GM12872 (cell line): Measurements from ENCODE around the gene NEU4.

ENCODE experiments used
- CTCF ChIP-seq: IDR thresholded peaks from 3 replicates; pipeline ENCODE4 v1.5.1; 2011; ENCODE audit warnings: low read depth, mild to moderate bottlenecking, low read length, moderate library complexity; ENCODE audit not compliant: insufficient read depth

Gene NEU4

DNA sequence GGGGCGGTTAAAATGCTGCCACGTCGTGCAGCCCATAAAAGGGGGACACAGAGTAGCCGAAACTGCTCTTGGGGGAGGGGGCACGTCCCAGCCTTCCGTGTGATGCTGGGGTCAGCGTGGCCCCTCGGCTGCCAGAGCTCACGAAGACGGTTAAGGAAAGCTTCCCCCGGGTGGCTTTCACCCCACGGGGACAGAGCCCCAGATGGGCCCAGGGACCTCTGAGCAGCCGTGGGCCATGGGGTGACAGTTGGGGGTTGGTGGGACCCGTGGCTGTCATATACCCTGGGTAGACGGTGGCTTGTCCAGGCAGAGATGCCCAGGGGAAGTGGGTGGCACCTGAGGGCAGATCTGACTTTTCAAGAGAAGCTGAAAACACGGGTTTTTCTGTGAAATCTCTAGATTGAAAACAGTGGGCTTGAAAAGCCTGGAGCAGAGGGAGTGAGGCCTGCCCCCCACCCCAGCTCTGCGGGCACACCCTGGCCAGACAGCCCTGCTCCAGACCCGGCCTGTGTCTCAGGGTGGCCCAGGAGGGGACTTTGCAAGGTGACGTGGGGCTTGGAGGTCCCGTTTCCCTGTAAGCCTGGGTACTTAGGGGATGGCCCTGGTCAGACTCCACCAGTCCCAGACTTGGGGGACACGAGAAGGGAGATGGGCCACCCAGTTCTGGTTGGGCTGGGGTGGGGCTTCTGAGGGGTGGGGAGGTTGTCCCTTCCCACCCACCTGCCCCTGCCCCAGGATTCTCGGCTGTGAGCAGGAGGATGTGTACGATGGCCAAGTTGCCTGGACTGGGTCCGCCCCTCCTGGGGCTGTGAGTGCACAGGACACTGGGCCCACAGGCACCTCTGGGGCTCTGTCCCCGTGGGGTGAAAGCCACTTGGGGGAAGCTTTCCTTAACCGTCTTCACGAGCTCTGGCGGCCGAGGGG lies 652 bp downstream of the NEU4 start:
- no peak for TF ChIP-seq CTCF

GRCh38 chr2:241810307-241811200 lies 1.6 kb downstream of the NEU4 start:
- TF ChIP-seq CTCF: no peak

GRCh38 chr2:241811201-241811951 lies 2.4 kb downstream of the NEU4 start:
- TF ChIP-seq CTCF: no peak

DNA sequence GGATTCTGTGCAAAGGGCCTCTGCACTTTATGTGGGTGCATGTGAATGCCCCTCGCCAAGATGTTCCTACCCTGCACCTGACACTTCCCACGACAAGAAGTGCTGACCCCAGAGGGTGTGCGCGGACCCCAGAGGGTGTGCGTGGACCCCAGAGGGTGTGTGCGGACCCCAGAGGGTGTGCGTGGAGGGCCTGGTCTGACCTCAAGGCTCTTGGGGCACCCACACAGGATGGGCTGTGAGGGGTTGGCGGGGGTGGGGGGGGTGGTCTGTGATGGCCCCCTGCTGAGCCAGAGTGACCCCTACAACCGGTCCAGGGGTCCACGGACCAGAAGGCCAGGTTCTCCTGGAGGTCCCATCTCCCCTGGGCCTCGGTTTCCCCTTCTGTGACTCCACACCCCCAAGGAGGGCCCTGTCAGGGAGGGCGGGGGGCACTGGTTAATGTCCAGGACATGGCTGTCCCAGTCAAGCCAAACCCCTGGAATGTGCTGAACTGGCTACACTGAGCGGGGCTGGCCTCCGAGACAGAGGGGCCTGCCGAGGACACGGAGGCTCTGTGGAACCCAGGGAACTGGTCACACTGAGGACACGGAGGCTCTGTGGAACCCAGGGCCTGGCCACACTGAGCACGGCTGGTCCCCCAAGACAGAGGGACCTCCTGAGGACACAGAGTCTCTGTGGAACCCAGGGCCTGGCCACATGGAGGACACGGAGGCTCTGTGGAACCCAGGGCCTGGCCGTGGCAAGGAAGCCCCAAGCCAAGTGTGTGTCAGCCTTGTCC lies 3.1 kb downstream of the NEU4 start:
- no peak for TF ChIP-seq CTCF

DNA sequence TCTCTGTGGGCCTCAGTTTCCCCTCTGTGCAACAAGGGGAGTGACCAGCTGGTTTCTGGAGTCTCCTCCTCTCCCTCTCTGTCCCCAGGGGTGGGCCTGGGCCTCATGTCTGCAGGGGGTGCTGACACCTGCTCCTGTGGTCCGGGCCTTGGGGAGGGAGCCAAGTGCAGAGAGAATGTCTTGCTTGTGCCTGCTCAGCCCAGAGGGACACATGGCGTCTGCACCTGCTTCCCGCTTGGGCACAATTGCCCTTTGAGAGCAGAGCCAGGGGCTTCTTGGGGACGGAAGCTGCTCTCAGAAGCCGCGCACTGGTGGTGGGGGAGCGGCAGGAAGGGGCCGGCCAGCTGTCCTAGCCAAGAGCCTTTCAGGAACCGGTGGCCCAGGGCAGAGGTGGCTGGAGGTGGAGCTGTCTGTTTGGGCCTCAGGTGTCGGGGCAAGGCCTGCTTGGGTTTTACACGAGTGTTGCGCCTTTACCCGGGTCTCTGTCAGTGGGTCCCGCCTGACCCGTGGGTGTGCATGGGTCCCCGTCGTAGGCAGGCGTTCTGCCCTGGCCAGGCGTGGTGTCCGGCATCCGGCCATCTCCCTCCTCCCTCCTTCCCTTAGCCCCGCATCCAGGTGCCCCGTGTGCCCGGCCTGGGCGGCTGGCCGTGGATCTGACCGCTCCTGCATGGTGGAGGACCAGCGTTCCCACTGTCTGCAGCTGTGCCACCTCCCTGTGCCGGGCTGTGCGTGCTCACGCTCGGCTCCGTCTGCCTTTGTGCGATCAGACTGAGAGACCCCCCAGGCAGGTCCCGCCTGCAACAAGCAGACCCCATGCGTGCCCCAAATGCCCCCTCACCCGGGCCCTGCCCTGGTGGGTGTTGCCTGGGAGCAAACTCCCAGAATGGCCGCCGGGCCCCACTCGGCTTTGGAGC lies 4.0 kb downstream of the NEU4 start:
- no peak for TF ChIP-seq CTCF

- no peak for TF ChIP-seq CTCF
These were observed 4.8 kb downstream of the NEU4 start for GRCh38 chr2:241813644-241814392.
